Activated CD4-positive, CD25-positive, alpha-beta regulatory T cell treated with anti-CD3 and anti-CD28 coated beads, Interleukin-2, amount 50 U/mL, for 72 hours (primary cell): ENCODE measurements around the gene BICC1.
"Not testable (repeated sequence)": the region's sequence is repeated elsewhere in the genome, so short reads cannot be mapped to it uniquely, and the experiment has no call there.

Experiments used
- DNase-seq: peaks from one replicate; pipeline ENCODE4 v3.0.0; 2021

Gene BICC1

GRCh38 chr10:58565271-58565670 is 52.6 kb downstream of the BICC1 start:
- DNase-seq = no peak

DNA sequence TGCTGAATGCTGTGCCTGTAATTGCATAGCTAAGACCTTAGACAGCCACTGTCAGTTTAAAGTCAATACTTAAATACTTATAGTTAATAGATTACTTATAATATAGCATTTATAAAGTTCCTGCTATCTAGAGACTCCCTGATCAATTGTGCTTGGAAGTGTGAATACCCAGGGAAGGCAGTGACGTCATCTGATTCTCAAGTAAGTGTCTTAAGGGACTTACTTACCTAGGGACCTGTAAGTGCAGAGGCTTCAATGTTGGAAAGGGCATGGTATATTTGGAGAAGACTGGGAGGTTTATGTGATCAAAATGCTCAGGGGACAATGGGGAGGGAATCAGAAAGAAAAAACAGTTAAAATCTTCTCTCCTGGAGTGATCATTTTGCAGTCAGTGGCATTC is 55.0 kb downstream of the BICC1 start:
- no peak for DNase-seq

- no peak for DNase-seq
These were observed 55.8 kb downstream of the BICC1 start for GRCh38 chr10:58568428-58568935.

GRCh38 chr10:58570307-58570723 is 57.6 kb downstream of the BICC1 start:
- no peak for DNase-seq

DNA sequence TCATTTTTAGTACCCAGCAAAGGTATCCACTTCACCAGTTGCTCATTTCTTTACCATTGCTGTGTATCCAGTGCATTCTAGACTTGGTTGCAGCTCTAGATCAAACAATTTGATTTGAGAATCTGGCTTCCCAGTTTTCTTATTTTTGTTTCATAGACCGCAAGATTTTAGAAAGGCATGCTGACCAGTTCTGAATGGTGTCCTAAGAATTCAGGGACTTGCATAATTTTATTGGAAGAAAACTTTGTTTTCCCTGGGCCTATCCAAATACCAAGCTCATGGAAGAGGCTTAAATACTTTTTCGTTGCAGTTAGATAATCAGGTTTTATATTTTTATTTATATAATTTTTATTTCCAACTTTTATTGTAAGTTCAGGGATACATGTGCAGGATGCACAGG is 58.3 kb downstream of the BICC1 start:
- no peak for DNase-seq

DNA sequence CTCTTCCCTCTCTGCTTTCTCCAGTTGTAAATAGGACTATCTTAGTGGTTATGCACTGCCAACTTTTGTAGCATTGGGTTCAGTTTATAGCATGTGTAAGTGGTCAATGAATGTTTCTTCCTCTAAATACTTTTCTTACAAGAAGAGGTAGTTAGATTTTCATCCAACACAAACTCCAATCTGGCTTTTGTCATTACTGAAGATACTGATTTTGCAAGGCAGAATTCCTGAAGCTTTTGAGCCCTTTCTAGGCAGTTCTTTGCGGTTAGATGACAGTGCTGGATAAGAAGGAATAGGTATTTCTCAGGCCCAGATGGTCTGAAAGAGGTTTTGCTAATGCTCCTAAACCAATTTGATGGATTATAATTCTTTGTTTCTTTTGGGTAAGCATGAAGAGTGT is 60.5 kb downstream of the BICC1 start:
- no peak for DNase-seq

- DNase-seq = no peak
These were observed 61.4 kb downstream of the BICC1 start for GRCh38 chr10:58574058-58574457.

DNA sequence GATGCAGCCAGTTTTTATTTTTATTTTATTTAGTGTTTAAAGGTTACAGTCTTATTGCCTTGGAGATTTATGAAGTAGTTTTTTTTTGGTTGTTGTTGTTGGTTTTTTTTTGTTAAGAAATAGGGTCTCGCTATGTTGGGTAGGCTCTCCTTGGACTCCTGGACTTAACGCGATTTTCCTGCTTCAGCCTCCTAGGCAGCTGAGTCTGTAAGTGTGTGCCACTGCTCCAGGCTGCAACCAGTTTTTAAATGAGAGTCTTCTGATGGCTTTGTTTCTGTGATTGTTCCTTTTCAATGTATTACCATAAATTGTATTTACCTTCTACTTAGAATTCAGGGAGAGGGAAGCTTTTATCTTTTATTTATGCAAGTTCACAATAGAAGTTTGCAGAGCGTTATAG is 62.8 kb downstream of the BICC1 start:
- DNase-seq = no peak

- no peak for DNase-seq
These were observed 64.2 kb downstream of the BICC1 start for GRCh38 chr10:58576751-58577436.

DNA sequence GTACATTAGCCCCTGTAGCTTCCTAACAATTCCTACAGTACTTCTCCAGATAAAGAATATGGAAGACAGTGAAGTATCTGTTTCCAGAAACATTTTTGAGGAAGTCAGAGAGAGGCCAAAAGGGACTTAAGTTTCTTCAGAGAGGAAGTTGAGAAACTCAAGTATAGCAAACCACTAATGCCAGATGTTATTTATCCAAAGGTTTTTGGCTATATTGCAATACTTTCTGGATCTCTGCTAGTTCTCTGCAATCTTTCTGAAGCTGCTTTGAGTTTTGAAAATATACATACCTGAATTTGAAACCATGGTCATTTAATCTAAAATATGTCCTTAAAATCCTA is 64.7 kb downstream of the BICC1 start:
- DNase-seq = no peak

GRCh38 chr10:58578366-58578765 is 65.7 kb downstream of the BICC1 start:
- no peak for DNase-seq

GRCh38 chr10:58579011-58579655 is 66.5 kb downstream of the BICC1 start:
- DNase-seq = no peak

DNA sequence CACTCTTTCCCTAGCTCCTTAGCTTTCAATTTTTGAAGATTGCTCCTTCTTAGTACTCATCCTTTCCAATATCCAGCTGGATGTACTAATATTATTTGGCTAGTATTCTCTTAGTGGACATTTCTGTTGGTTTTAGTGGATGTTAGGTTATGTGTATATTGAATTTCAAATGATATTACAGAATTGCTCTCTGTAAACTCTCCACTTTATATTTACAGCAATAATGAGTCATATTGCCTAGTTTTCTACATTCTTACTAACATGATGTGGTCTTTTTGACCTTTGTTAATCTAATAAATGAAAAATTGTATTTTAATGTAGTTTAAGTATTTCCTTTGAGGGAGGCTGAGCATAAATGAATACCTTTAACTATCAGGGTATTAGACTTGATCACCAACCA is 69.4 kb downstream of the BICC1 start:
- no peak for DNase-seq

- DNase-seq = no peak
These were observed 72.8 kb downstream of the BICC1 start for GRCh38 chr10:58585435-58585834.

DNA sequence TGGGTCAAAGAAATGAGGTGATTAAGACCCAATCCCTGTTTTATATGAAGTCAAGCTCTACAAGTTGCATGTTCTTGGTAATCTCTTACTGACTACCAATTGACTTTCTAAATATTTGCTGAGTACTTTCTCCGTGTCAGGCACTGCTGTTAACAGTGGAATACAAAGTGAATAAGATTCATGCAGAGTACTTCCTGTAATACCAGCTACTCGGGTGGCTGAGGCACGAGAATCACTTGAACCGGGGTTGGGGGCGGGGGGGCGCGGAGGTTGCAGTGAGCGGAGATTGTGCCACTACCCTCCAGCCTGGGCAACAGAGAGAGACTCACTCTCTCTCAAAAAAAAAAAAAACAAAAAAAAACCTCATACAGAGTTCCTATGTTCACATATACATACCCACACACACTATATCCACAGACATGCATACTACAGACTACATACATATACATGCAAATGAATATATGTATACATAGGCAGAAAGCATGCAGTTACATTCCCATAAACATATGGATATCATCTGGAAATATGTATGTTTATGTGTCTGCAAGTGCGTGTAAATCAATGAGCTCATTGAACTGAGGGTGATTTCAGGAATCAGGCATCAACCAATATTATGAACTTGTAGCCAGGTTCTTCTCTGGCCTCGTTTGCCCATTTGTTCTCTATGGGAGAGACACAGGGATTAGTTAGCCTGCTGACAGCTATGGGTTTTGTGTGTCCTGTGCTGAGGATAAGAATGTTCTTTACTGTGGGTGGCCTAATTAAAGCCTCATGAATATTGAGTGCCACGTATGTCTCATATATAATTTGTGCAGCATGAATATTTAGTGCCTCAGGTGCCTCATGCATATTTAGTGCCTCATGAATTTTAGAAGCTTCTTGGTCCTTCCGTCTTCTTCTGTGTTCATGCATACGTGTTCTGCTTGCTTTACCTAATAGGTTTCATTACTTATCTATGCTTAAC is 73.9 kb downstream of the BICC1 start:
- no peak for DNase-seq

DNA sequence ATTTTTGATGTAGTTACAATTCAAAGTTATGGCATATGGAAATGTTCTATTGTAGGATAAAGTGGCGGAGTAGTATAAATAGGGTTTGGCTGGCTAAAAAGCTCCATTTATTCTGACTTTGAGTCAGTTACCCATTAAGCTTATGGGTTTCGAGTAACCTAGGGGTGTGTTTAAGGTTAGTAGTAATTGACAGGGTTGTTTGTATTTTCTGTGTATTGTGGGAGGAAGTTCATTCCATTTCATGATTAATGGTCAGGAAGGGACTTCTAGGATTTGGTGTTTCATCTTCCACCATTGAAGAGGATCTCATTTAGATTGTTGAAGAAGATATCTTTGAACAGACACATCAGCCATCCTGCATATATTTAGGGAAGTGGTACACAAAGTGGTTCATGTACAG is 75.0 kb downstream of the BICC1 start:
- no peak for DNase-seq

- DNase-seq = no peak
These were observed 76.1 kb downstream of the BICC1 start for GRCh38 chr10:58588673-58589265.

DNA sequence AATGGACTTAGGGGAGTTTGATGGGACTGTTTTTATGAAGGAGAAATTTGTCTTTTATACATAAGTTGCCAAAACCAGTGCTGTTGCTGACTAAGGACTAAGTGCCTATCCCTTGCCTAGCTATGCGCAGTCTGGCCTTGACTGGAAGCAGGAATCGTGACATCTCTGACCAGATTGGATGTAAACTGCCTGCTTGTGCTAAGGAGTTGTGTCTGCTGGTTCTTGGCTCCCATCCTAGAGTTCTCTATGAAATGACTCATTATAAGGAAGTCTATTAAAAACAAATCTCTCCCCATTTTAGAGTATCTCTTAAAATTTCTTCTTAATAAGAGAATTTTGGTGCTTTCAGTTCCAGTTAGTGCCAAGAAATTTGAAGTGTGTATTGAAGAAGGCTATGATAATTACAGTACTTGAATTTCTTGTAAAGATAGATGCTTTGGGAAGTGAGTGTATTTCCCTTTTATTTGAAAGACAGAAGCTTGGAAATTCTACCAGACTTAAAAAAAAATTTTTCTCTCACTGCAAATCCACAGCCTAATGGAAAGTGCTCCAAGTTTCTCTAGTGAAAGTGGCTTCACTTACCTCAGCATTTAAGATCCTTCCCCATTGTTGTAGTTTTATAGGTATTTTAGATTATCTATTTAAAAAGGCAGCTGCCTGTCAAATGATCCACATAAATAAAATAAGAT is 77.6 kb downstream of the BICC1 start:
- no peak for DNase-seq

DNA sequence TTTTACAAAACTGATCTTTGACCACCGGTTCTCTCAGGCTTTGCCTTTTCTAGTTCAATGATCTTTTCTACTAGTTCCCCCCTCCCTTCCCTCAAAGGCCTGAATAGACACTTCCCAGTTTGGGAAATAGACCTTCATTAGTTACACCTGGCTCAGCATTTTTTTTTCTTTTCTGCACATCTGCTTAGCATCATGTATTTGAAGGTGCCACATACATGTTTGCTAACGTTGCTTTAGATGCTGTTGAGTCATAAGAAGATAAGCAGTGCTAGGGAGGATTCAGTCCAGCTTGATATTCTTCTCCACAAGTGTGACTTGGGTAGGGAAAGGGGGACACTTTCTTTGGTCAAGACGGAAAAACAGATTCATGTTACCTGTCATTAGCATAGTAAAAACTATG is 78.3 kb downstream of the BICC1 start:
- DNase-seq = no peak

DNA sequence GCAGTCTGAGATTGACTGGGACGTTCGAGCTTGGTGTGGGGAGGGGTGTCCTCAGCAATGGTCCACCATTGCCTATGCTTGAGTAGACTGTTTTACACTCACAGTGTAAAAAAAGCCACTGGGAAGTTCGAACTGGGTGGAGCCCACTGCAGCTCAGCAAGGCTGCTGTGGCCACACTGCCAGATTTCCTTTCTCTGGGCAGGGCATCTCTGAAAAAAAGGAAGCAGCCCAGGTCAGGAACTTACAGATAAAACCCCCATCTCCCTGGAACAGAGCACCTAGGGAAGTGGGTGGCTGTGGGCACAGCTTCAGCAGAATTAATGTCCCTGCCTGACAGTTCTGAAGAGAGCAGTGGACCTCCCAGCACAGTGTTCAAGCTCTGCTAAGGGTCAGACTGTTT is 80.3 kb downstream of the BICC1 start:
- DNase-seq = no peak

- not testable (repeated sequence) for DNase-seq
These were observed 84.5 kb downstream of the BICC1 start for GRCh38 chr10:58597211-58597610.

DNA sequence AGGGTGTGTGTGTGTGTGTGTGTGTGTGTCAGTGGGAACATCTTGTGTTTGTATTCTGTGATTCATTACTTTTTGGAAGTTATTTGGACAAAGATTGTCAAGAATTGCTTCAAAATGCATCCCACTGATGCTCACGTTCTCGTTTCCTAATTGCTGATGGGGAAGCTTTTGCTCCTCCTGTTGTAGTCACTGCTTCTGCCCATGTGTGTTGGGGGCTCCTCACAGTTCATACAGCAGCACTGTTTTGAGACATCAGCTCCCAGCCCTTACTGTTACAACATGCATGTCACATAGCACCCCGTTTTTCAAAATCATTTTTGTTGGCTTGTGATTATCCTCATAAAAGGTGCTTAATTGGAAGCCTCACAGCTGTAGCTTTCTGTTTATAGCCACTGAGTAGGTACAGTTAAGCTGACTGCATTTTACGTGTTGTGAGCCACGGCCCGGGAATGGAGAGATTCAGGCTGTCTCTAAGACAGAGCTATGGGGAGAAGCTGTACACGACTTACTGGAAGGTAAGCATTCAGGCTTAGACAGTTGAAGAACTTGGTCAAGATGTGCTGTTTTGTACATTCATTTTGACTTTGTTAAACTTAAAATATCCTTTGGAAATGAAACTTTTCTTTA is 87.4 kb downstream of the BICC1 start:
- no peak for DNase-seq
